ENCODE measurements around the gene ARHGAP8.

The ARHGAP8 gene

DNA sequence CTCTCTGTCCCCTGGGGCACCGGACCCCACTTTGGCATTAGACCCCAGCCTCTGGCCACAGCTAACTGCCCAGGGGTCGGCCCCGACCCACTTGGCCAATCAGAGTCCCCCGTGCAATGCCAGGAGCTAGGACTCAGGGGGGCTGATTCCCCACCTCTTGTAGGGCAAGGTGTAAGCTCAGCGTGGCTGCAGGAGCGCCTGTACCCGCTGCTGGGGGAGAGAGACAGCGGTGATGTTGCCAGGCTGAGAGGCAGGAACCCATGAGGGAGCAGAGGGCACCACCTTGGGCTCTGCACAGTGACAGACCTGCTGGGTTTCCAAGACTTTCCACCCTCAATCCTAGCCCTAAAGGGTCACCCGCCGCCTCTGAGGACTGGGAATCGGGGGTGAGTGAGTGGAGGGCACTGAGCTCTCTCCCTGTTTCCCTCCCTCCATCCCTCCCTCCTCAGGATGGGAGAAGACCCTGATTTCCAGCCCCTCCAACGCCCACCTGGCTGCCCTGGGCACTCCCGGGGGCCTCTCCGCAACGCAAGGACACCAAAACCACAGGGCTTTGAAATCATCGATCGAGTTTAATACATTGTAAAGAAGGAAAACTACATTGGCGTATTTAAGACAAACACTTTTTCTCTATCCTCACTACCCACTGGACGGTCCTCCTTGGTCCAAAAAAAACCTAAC lies 128.4 kb downstream of the ARHGAP8 start:
- H3K9me2 ChIP-seq (replicated peaks; ENCODE audit: low read depth, low read length), result no peaks in the 10 kb centered on the region
- no peaks in the 10 kb centered on the region for H3K4me1 ChIP-seq (ENCODE audit: insufficient read depth, low read length, poor library complexity, severe bottlenecking)
- H3K4me3 ChIP-seq (ENCODE audit: low read length, poor library complexity, severe bottlenecking), result no peak overlapping the region
- H3K4me2 ChIP-seq (ENCODE audit: low read depth, low read length, poor library complexity, severe bottlenecking), result no peak overlapping the region
- no peaks in the 10 kb centered on the region for H3K36me3 ChIP-seq (ENCODE audit: insufficient read depth, low read length)
- no peaks in the 10 kb centered on the region for H3K79me2 ChIP-seq (ENCODE audit: insufficient read depth, low read length)
- no peaks in the 10 kb centered on the region for H3F3A ChIP-seq (ENCODE audit: low read depth)
- H3K27me3 ChIP-seq (ENCODE audit: insufficient read depth, low read length, poor library complexity, severe bottlenecking), result no peaks in the 10 kb centered on the region
- no peak overlapping the region for H2AFZ ChIP-seq (ENCODE audit: low read length)
- H3K9me3 ChIP-seq (ENCODE audit: insufficient read depth, low read depth, low read length), result no peaks in the 10 kb centered on the region
- no peak overlapping the region for H3K9ac ChIP-seq (ENCODE audit: low read depth, low read length, poor library complexity, severe bottlenecking)
- no peaks in the 10 kb centered on the region for H4K20me1 ChIP-seq (ENCODE audit: insufficient read depth, low read length, poor library complexity, severe bottlenecking)
- TF ChIP-seq, protein P1, sequence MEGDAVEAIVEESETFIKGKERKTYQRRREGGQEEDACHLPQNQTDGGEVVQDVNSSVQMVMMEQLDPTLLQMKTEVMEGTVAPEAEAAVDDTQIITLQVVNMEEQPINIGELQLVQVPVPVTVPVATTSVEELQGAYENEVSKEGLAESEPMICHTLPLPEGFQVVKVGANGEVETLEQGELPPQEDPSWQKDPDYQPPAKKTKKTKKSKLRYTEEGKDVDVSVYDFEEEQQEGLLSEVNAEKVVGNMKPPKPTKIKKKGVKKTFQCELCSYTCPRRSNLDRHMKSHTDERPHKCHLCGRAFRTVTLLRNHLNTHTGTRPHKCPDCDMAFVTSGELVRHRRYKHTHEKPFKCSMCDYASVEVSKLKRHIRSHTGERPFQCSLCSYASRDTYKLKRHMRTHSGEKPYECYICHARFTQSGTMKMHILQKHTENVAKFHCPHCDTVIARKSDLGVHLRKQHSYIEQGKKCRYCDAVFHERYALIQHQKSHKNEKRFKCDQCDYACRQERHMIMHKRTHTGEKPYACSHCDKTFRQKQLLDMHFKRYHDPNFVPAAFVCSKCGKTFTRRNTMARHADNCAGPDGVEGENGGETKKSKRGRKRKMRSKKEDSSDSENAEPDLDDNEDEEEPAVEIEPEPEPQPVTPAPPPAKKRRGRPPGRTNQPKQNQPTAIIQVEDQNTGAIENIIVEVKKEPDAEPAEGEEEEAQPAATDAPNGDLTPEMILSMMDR (conservative IDR thresholded peaks at IDR 0.05; ENCODE audit: low read length), result no peak
- no peak for TF ChIP-seq EZH2phosphoT487 (IDR thresholded peaks at IDR 0.05; ENCODE audit: borderline replicate concordance)

DNA sequence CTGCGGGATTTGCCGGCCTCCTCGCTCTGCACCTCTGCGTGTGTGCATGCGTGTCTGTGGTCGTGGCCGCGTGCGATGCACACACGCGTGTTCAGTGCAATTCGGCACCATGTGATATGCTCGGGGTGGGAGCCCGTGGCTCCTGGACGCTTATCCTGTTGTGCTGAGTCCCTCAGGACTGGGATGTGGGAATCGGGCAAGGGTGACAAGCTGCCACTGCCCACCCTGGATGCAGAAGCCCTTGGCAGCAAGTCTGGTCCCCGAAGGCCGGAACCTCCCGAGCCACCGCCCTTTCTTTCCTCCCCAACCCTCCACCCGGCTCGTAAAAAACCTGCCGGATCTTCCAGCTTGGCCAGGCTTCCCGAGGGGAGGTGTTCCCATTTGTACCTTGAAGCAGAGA lies 129.2 kb downstream of the ARHGAP8 start:
- Histone ChIP-seq H3K9me3 (ENCODE audit: insufficient read depth, low read depth, low read length) (no peaks in the 10 kb centered on the region), H3K36me3 (ENCODE audit: insufficient read depth, low read length) (no peaks in the 10 kb centered on the region), H3K4me3 (ENCODE audit: low read length, poor library complexity, severe bottlenecking) (no peak overlapping the region), H4K20me1 (ENCODE audit: insufficient read depth, low read length, poor library complexity, severe bottlenecking) (no peaks in the 10 kb centered on the region), H3K4me2 (ENCODE audit: low read depth, low read length, poor library complexity, severe bottlenecking) (no peak overlapping the region), H3K9me2 (replicated peaks; ENCODE audit: low read depth, low read length) (no peaks in the 10 kb centered on the region), H3K4me1 (ENCODE audit: insufficient read depth, low read length, poor library complexity, severe bottlenecking) (no peaks in the 10 kb centered on the region), H2AFZ (ENCODE audit: low read length) (no peak overlapping the region), H3F3A (ENCODE audit: low read depth) (no peaks in the 10 kb centered on the region), H3K9ac (ENCODE audit: low read depth, low read length, poor library complexity, severe bottlenecking) (no peak overlapping the region), H3K27me3 (ENCODE audit: insufficient read depth, low read length, poor library complexity, severe bottlenecking) (no peaks in the 10 kb centered on the region), H3K79me2 (ENCODE audit: insufficient read depth, low read length) (no peaks in the 10 kb centered on the region)
- no peak for TF ChIP-seq EZH2phosphoT487 (IDR thresholded peaks at IDR 0.05; ENCODE audit: borderline replicate concordance)
- TF ChIP-seq, protein P1 (conservative IDR thresholded peaks at IDR 0.05; ENCODE audit: low read length), result no peak

GRCh38 chr22:44882226-44882905 lies 130.0 kb downstream of the ARHGAP8 start:
- Histone ChIP-seq H3K4me3 (ENCODE audit: low read length, poor library complexity, severe bottlenecking) (no peak overlapping the region), H2AFZ (ENCODE audit: low read length) (no peak overlapping the region), H3K79me2 (ENCODE audit: insufficient read depth, low read length) (no peaks in the 10 kb centered on the region), H3K9me2 (replicated peaks; ENCODE audit: low read depth, low read length) (no peaks in the 10 kb centered on the region), H3F3A (ENCODE audit: low read depth) (no peaks in the 10 kb centered on the region), H3K36me3 (ENCODE audit: insufficient read depth, low read length) (no peaks in the 10 kb centered on the region), H3K4me1 (ENCODE audit: insufficient read depth, low read length, poor library complexity, severe bottlenecking) (no peaks in the 10 kb centered on the region), H3K9ac (ENCODE audit: low read depth, low read length, poor library complexity, severe bottlenecking) (no peak overlapping the region), H3K27me3 (ENCODE audit: insufficient read depth, low read length, poor library complexity, severe bottlenecking) (no peaks in the 10 kb centered on the region), H3K9me3 (ENCODE audit: insufficient read depth, low read depth, low read length) (no peaks in the 10 kb centered on the region), H4K20me1 (ENCODE audit: insufficient read depth, low read length, poor library complexity, severe bottlenecking) (no peaks in the 10 kb centered on the region), H3K4me2 (ENCODE audit: low read depth, low read length, poor library complexity, severe bottlenecking) (no peak overlapping the region)
- no peak for TF ChIP-seq EZH2phosphoT487 (IDR thresholded peaks at IDR 0.05; ENCODE audit: borderline replicate concordance)
- TF ChIP-seq, protein P1 (conservative IDR thresholded peaks at IDR 0.05; ENCODE audit: low read length), result no peak

Measured in Loucy (cell line).